HFFc6 (cell line): ENCODE results near the gene SMYD3. TPM values are rescaled to one million over a fixed set of nuclear protein-coding genes. Genes with fewer than 3 reads are reported as not detected.

ENCODE experiments used
- DNase-seq: peaks from one replicate; pipeline ENCODE4 v3.0.0-alpha.2; 2018
- H3K27ac Mint-ChIP-seq: 2 replicates; pipeline ENCODE4 v1.8.0; 2020; ENCODE audit warnings: mild to moderate bottlenecking, mixed read lengths
- H3K27me3 Mint-ChIP-seq: 2 replicates; pipeline ENCODE4 v1.8.0; 2021; ENCODE audit warnings: mild to moderate bottlenecking, moderate library complexity, mixed read lengths; ENCODE audit not compliant: insufficient read depth
- H3K36me3 Mint-ChIP-seq: 2 replicates; pipeline ENCODE4 v1.8.0; 2021; ENCODE audit warnings: low read depth, mixed read lengths
- H3K4me1 Mint-ChIP-seq: 2 replicates; pipeline ENCODE4 v1.8.0; 2020; ENCODE audit warnings: low read depth, mixed read lengths
- H3K4me3 Mint-ChIP-seq: 2 replicates; pipeline ENCODE4 v1.8.0; 2020; ENCODE audit warnings: mild to moderate bottlenecking, moderate library complexity, mixed read lengths
- H3K9me3 Mint-ChIP-seq: 2 replicates; pipeline ENCODE4 v1.8.0; 2020; ENCODE audit warnings: mild to moderate bottlenecking, mixed read lengths
- CTCF ChIP-seq: fragments of 200-600 bp; sonication (generic); IDR thresholded peaks from 2 replicates; pipeline ENCODE4 v1.5.0; 2021; ENCODE audit warnings: antibody characterized with exemption, mild to moderate bottlenecking
- total RNA-seq, 6 experiments: library from RNA; stranded (reverse); fragmentation: NEBNext Ultra II Directional; extraction: Animal tissue kit (Norgen Biotek cat#: 25700); gene quantifications; 2 replicates in 1 of 6; 3 replicates in 5 of 6; pipeline ENCODE4 v1.2.3, GENCODE V29; 2021

The SMYD3 gene
- total RNA-seq, 6 experiments from 2014 or later: 28.4 to 37.9 (median 31.2) TPM

DNA sequence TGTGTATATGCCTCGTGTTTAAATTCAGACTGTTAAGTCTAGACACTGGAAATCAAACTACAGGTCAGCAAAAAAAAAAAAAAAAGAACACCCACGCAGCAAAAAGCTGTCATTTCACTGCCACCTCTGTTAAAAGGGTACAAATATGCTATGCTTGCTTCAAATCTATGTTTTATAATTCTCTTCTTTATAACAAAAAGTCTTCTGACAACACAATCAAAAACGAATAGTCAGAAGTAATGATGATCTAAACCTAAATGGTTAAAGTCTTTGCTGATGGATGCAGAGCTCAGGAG lies 438.9 kb downstream of the SMYD3 start:
- peaks cover 31% of the 10 kb centered on the region for H3K4me1 Mint-ChIP-seq
- H3K9me3 Mint-ChIP-seq: no peaks in the 10 kb centered on the region
- peaks cover under 1% of the 10 kb centered on the region; the same call in 1 of the 2 replicates for H3K27me3 Mint-ChIP-seq
- peak overlapping the region; percentile 73; the same call in 1 of the 2 replicates for H3K27ac Mint-ChIP-seq
- no peak for DNase-seq
- H3K4me3 Mint-ChIP-seq: no peak overlapping the region
- TF ChIP-seq CTCF: no peak
- H3K36me3 Mint-ChIP-seq: no peaks in the 10 kb centered on the region

- Mint-ChIP-seq H3K27ac (peak overlapping the region; percentile 73; the same call in 1 of the 2 replicates), H3K4me1 (peaks cover 31% of the 10 kb centered on the region), H3K4me3 (peak overlapping the region; percentile 71; the same call in 1 of the 2 replicates), H3K36me3 (no peaks in the 10 kb centered on the region), H3K27me3 (peaks cover 5% of the 10 kb centered on the region), H3K9me3 (no peaks in the 10 kb centered on the region)
- no peak for TF ChIP-seq CTCF
- DNase-seq: peak; percentile 37
These were observed 439.5 kb downstream of the SMYD3 start for GRCh38 chr1:246067432-246068216.

DNA sequence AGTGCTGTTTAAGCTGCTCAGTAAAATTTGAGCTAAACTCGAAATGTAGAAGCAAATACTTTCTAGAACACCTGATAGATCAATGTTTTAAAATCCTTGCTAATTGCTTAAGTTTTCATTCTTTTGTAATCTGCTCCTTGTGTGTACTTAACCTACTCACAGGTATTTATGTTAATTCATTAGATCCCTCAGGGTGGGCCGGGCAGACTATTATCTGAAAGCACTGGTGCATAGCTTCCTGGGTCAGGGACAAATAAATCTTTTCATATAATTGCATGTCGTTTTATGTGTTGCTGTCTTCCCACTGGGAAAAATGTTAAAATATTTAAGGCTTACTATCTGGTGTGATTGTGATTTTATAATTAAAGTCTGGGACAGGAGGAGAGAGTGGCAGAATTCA lies 440.5 kb downstream of the SMYD3 start:
- TF ChIP-seq CTCF: no peak
- Mint-ChIP-seq H3K4me1 (peaks cover 23% of the 10 kb centered on the region), H3K9me3 (no peaks in the 10 kb centered on the region), H3K27me3 (peaks cover 5% of the 10 kb centered on the region), H3K4me3 (no peak overlapping the region), H3K27ac (no peak overlapping the region), H3K36me3 (no peaks in the 10 kb centered on the region)
- no peak for DNase-seq

DNA sequence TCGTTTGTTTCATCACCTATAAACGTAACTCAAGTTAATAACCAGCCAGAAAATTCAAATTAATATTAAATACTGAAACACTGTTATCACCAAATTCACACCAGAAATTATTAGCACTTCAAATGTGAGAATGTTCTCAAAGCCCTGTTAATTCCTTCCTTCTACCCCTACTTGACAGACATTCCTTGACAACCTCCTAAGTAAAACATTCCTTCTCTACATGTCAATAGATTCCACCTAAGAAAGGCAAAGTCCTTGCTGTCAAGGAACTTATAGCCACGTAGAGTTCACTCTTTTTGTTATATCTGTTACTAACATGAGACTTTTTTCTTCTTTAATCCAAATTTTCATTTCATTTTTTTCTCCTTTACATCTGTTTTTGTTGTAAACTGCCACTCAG lies 441.5 kb downstream of the SMYD3 start:
- Mint-ChIP-seq H3K9me3 (no peaks in the 10 kb centered on the region), H3K27me3 (peaks cover 5% of the 10 kb centered on the region; the same call in 1 of the 2 replicates), H3K4me3 (no peak overlapping the region), H3K4me1 (peaks cover 15% of the 10 kb centered on the region), H3K36me3 (no peaks in the 10 kb centered on the region), H3K27ac (no peak overlapping the region)
- DNase-seq: no peak
- no peak for TF ChIP-seq CTCF

- H3K4me3 Mint-ChIP-seq: no peak overlapping the region
- H3K27ac Mint-ChIP-seq: no peak overlapping the region
- peaks cover 15% of the 10 kb centered on the region for H3K4me1 Mint-ChIP-seq
- no peaks in the 10 kb centered on the region for H3K9me3 Mint-ChIP-seq
- no peak for DNase-seq
- H3K27me3 Mint-ChIP-seq: peaks cover 5% of the 10 kb centered on the region; the same call in 1 of the 2 replicates
- no peak for TF ChIP-seq CTCF
- H3K36me3 Mint-ChIP-seq: no peaks in the 10 kb centered on the region
These were observed 442.2 kb downstream of the SMYD3 start for GRCh38 chr1:246064891-246065290.
